Measurements from ENCODE around the gene CREBL2.

The CREBL2 gene

GRCh38 chr12:12673296-12673695 is 61.6 kb downstream of the CREBL2 start:
- TF ChIP-seq JUND (IDR thresholded peaks at IDR 0.05; ENCODE audit: low read depth) = no peak
- in situ Hi-C loops (cut with HindIII; ENCODE audit: low pct_unique_long_range_greater_than_20kb, low sequenced_read_pairs) = no loop called here
- no peak for DNase-seq (ENCODE audit: low read depth in 1 of 2, low spot score in 1 of 2)

GRCh38 chr12:12676605-12677004 is 64.9 kb downstream of the CREBL2 start:
- in situ Hi-C loops (cut with HindIII; ENCODE audit: low pct_unique_long_range_greater_than_20kb, low sequenced_read_pairs) = no loop called here
- no peak for TF ChIP-seq JUND (IDR thresholded peaks at IDR 0.05; ENCODE audit: low read depth)

GRCh38 chr12:12681061-12681765 is 69.5 kb downstream of the CREBL2 start:
- TF ChIP-seq JUND (IDR thresholded peaks at IDR 0.05; ENCODE audit: low read depth) = no peak
- DNase-seq (ENCODE audit: low read depth in 1 of 2, low spot score in 1 of 2) = no peak
- in situ Hi-C loops (cut with HindIII; ENCODE audit: low pct_unique_long_range_greater_than_20kb, low sequenced_read_pairs) = no loop called here

More at GRCh38 chr12:12676605-12677004, 64.9 kb downstream of the CREBL2 start:
- no peak for DNase-seq (ENCODE audit: low read depth in 1 of 2, low spot score in 1 of 2)

- in situ Hi-C loops (cut with HindIII; ENCODE audit: low pct_unique_long_range_greater_than_20kb, low sequenced_read_pairs) = no loop called here
- TF ChIP-seq JUND (IDR thresholded peaks at IDR 0.05; ENCODE audit: low read depth) = no peak
- DNase-seq (ENCODE audit: low read depth in 1 of 2, low spot score in 1 of 2) = no peak
Observed at GRCh38 chr12:12682284-12682683, 70.6 kb downstream of the CREBL2 start.

- no peak for TF ChIP-seq JUND (IDR thresholded peaks at IDR 0.05; ENCODE audit: low read depth)
- DNase-seq (ENCODE audit: low read depth in 1 of 2, low spot score in 1 of 2) = no peak
- in situ Hi-C loops (cut with HindIII; ENCODE audit: low pct_unique_long_range_greater_than_20kb, low sequenced_read_pairs) = no loop called here
Observed at GRCh38 chr12:12683136-12683697, 71.5 kb downstream of the CREBL2 start.

- DNase-seq (ENCODE audit: low read depth in 1 of 2, low spot score in 1 of 2) = no peak
- TF ChIP-seq JUND (IDR thresholded peaks at IDR 0.05; ENCODE audit: low read depth) = no peak
- in situ Hi-C loops (cut with HindIII; ENCODE audit: low pct_unique_long_range_greater_than_20kb, low sequenced_read_pairs) = no loop called here
Observed at GRCh38 chr12:12683725-12684124, 72.0 kb downstream of the CREBL2 start.

- peak in 1 of 2 experiments; percentile 38 for DNase-seq (ENCODE audit: low read depth in 1 of 2, low spot score in 1 of 2)
- in situ Hi-C loops (cut with HindIII; ENCODE audit: low pct_unique_long_range_greater_than_20kb, low sequenced_read_pairs) = no loop called here
- no peak for TF ChIP-seq JUND (IDR thresholded peaks at IDR 0.05; ENCODE audit: low read depth)
Observed at GRCh38 chr12:12684375-12685106, 72.9 kb downstream of the CREBL2 start.

GRCh38 chr12:12685305-12685704 is 73.6 kb downstream of the CREBL2 start:
- no peak for DNase-seq (ENCODE audit: low read depth in 1 of 2, low spot score in 1 of 2)
- TF ChIP-seq JUND (IDR thresholded peaks at IDR 0.05; ENCODE audit: low read depth) = no peak
- in situ Hi-C loops (cut with HindIII; ENCODE audit: low pct_unique_long_range_greater_than_20kb, low sequenced_read_pairs) = no loop called here

- in situ Hi-C loops (cut with HindIII; ENCODE audit: low pct_unique_long_range_greater_than_20kb, low sequenced_read_pairs) = no loop called here
- no peak for DNase-seq (ENCODE audit: low read depth in 1 of 2, low spot score in 1 of 2)
- TF ChIP-seq JUND (IDR thresholded peaks at IDR 0.05; ENCODE audit: low read depth) = no peak
Observed at GRCh38 chr12:12686472-12686871, 74.8 kb downstream of the CREBL2 start.

GRCh38 chr12:12686925-12687324 is 75.2 kb downstream of the CREBL2 start:
- no peak for DNase-seq (ENCODE audit: low read depth in 1 of 2, low spot score in 1 of 2)
- TF ChIP-seq JUND (IDR thresholded peaks at IDR 0.05; ENCODE audit: low read depth) = no peak
- in situ Hi-C loops (cut with HindIII; ENCODE audit: low pct_unique_long_range_greater_than_20kb, low sequenced_read_pairs) = no loop called here

- TF ChIP-seq JUND (IDR thresholded peaks at IDR 0.05; ENCODE audit: low read depth) = no peak
Observed at GRCh38 chr12:12689647-12690300, 78.1 kb downstream of the CREBL2 start.

GRCh38 chr12:12691549-12691948 is 79.9 kb downstream of the CREBL2 start:
- DNase-seq (ENCODE audit: low read depth in 1 of 2, low spot score in 1 of 2) = no peak
- in situ Hi-C loops (cut with HindIII; ENCODE audit: low pct_unique_long_range_greater_than_20kb, low sequenced_read_pairs) = no loop called here
- no peak for TF ChIP-seq JUND (IDR thresholded peaks at IDR 0.05; ENCODE audit: low read depth)

More at GRCh38 chr12:12689647-12690300, 78.1 kb downstream of the CREBL2 start:
- in situ Hi-C loops (cut with HindIII; ENCODE audit: low pct_unique_long_range_greater_than_20kb, low sequenced_read_pairs) = no loop called here
- no peak for DNase-seq (ENCODE audit: low read depth in 1 of 2, low spot score in 1 of 2)
